Activated CD4-positive, alpha-beta T cell treated with anti-CD3 and anti-CD28 coated beads for 36 hours (primary cell): ENCODE results near the gene UQCR10. TPM values are rescaled to one million over a fixed set of nuclear protein-coding genes. Genes with fewer than 3 reads are reported as not detected.
"Not testable (repeated sequence)": the region's sequence is repeated elsewhere in the genome, so short reads cannot be mapped to it uniquely, and the experiment has no call there.

Source experiments
- ATAC-seq: fragments of 200-7000 bp; cut with Tn5 transposase; one replicate; pipeline ENCODE4 v1.10.0; 2021; ENCODE audit warnings: mild to moderate bottlenecking, moderate library complexity
- CTCF ChIA-PET: fragments of 350-600 bp; sonication (Branson Sonifier 250); formaldehyde crosslinking; loops from one replicate; lab custom pipeline; 2021; ENCODE audit warnings: antibody characterized with exemption; lab: Charles Lee
- POLR2A ChIA-PET: fragments of 350-600 bp; sonication (Branson Sonifier 250); formaldehyde crosslinking; loops from one replicate; lab custom pipeline; 2021; ENCODE audit warnings: antibody characterized with exemption, inconsistent platforms; lab: Charles Lee
- DNase-seq: peaks from one replicate; pipeline ENCODE4 v3.0.0-alpha.2; 2020
- H3K27ac Mint-ChIP-seq: one replicate; pipeline ENCODE4 v1.8.0; 2021; ENCODE audit warnings: mixed read lengths
- H3K27me3 Mint-ChIP-seq: one replicate; pipeline ENCODE4 v1.8.0; 2021; ENCODE audit warnings: mixed read lengths
- H3K36me3 Mint-ChIP-seq: one replicate; pipeline ENCODE4 v1.8.0; 2021; ENCODE audit warnings: low read depth, mixed read lengths
- H3K4me1 Mint-ChIP-seq: one replicate; pipeline ENCODE4 v1.8.0; 2021; ENCODE audit warnings: mixed read lengths
- H3K4me3 Mint-ChIP-seq: one replicate; pipeline ENCODE4 v1.8.0; 2021; ENCODE audit warnings: mild to moderate bottlenecking, moderate library complexity, mixed read lengths
- H3K9me3 Mint-ChIP-seq: one replicate; pipeline ENCODE4 v1.8.0; 2021; ENCODE audit warnings: low read depth, mixed read lengths
- intact Hi-C, 2 experiments: fragments of 100-400 bp; cut with DNase I in 1 of 2; cut with micrococcal nuclease in 1 of 2; formaldehyde crosslinking; loops; one replicate each; pipeline versions ENCODE4 v1.14.2 to v1.15.1; 2022 to 2024; cut with DNase I, micrococcal nuclease
- total RNA-seq, 2 experiments: library from RNA; stranded (reverse); gene quantifications; one replicate each; pipeline ENCODE4 v1.2.3, GENCODE V29; 2021

The UQCR10 gene
- total RNA-seq, 2 experiments from 2014 or later: 95.5 to 95.9 TPM

DNA sequence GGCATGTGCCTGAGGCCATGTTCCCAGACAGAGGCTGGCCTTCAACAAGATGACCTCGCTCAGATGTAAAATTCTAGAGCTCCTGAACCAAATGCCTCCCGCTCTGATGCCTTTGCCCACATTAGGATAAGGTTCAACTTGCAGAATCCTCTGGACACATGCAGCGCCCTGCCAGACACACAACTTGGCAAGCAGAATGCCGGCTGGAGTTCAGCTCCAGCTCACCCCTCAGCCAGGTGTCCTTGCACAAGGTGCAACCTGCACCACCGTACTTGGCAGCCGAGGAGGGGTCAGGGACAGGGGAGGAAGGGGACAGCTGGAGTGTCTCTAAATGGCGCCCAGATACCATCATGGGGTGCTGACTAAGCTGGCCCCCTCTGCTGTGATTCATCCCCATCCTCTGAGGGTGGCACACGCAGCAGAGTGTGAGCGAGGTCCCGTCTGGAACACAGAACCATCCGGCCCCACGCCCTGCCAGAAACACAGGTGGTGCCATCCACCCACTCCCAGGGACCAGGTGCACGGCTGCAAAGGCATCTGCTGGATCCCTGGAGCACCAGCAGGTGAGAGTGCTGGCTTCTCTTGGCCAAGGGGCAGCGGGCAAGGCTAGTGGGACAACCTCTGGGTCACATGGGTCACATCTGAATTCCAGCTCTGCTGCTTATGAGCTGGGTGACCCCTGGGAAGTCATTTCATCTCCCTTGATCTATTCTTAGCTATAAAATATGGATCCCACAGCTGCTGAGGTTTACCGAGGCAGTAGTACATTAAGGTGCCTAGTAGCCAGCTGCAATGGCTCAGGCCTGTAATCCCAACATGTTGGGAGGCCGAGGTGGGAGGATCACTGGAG is 13.1 kb upstream of the UQCR10 start:
- intact Hi-C loops: no loop called here
- Mint-ChIP-seq H3K36me3 (peaks cover 8% of the 10 kb centered on the region), H3K4me3 (no peak overlapping the region), H3K27me3 (no peaks in the 10 kb centered on the region), H3K4me1 (peaks cover 6% of the 10 kb centered on the region), H3K27ac (no peak overlapping the region), H3K9me3 (no peaks in the 10 kb centered on the region)
- ATAC-seq (no peak), DNase-seq (no peak)
- ChIA-PET POLR2A (no interaction called here), CTCF (interaction anchor here (0.6 kb wide), 1 partner anchor 26 kb away, joined by 3 read pairs; no protein-coding TSS in a partner anchor)

DNA sequence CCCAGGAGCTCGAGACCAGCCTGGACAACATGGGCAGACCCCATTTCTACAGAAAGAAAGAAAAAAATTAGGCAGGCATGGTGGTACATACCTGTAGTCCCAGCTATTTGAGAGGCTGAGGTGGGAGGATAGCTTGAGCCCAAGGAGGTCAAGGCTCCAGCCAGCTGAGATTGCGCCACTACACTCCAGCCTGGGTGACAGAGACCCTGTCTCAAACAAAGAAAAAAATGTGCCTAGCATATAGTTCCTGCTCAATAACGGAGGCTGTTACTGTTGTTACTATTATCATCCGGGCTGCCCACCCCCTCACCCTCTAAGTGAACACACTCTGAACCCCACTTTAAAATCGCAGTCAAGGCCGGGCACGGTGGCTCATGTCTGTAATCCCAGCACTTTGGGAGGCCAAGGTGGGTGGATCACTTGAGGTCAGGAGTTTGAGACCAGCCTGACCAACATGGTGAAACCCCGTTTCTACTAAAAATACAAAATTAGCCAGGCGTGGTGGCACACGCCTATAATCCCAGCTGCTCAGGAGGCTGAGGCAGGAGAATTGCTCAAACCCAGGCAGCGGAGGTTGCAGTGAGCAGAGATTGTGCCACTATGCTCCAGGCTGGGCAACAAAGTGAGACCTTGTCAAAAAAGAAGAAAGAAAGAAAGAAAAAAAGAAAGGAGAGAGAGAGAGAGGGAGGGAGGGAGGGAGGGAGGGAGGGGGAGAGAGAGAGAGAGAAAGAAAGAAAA is 12.3 kb upstream of the UQCR10 start:
- H3K4me3 Mint-ChIP-seq, H3K4me1 Mint-ChIP-seq, H3K27ac Mint-ChIP-seq, H3K9me3 Mint-ChIP-seq, ATAC-seq, intact Hi-C loops, POLR2A ChIA-PET, DNase-seq, H3K36me3 Mint-ChIP-seq, H3K27me3 Mint-ChIP-seq: not testable (repeated sequence)
- CTCF ChIA-PET: interaction anchor here (0.6 kb wide), 1 partner anchor 27 kb away, joined by 3 read pairs; no protein-coding TSS in a partner anchor

DNA sequence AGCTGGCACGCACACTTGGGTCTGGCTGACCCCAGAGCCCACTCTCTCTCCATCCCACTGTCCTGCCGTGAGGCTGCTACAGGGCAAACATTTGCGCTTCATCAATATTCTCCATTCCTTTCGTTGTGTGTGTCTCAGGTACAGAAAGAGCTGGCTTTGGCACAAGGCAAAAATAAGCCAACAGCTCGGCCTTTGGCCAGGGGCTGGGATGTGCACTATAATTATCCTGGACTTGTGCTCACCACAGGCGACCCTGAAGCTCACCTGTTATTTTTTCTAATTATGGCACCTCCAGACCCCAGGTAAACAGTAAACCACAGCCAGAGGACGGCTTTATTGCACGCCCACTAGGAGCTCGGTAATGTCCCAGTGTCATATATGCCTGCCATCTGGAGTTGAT is 11.3 kb upstream of the UQCR10 start:
- Mint-ChIP-seq H3K36me3 (peaks cover 3% of the 10 kb centered on the region), H3K27me3 (no peaks in the 10 kb centered on the region), H3K4me1 (peaks cover 3% of the 10 kb centered on the region), H3K4me3 (no peak overlapping the region), H3K27ac (no peak overlapping the region), H3K9me3 (no peaks in the 10 kb centered on the region)
- POLR2A ChIA-PET: interaction anchor here (0.6 kb wide), 1 partner anchor 17 kb away, joined by 5 read pairs; no protein-coding TSS in a partner anchor
- ATAC-seq (no peak), DNase-seq (no peak)
- CTCF ChIA-PET: interaction anchor here (0.6 to 0.8 kb wide), 2 partner anchors 284 to 532 kb away, joined by 3 to 4 read pairs; no protein-coding TSS in a partner anchor
- intact Hi-C loops: no loop called here

DNA sequence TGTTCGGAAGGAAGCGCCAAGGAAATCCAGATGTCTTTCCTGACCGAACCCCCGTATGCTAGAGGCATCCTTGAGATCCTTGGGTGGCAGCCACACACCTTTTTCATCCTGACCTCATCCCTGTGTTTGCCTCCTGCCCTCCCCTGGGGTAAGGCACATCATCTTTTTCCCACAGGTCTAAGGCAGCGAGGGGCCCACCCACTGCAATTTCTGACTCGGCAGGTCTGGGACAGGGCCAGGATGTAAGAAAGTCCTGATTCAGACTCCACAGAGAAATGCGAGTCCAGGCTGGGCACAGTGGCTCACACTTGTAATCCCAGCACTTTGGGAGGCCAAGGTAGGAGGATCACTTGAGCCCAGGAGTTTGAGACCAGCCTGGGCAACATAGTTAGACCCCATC is 10.8 kb upstream of the UQCR10 start:
- DNase-seq: no peak
- peaks cover 3% of the 10 kb centered on the region for H3K36me3 Mint-ChIP-seq
- intact Hi-C loops: no loop called here
- H3K9me3 Mint-ChIP-seq: no peaks in the 10 kb centered on the region
- H3K27ac Mint-ChIP-seq: no peak overlapping the region
- no peak overlapping the region for H3K4me3 Mint-ChIP-seq
- ChIA-PET CTCF (interaction anchor here (0.8 kb wide), 1 partner anchor 532 kb away, joined by 3 read pairs; no protein-coding TSS in a partner anchor), POLR2A (no interaction called here)
- H3K27me3 Mint-ChIP-seq: no peaks in the 10 kb centered on the region
- ATAC-seq: no peak
- H3K4me1 Mint-ChIP-seq: no peaks in the 10 kb centered on the region

DNA sequence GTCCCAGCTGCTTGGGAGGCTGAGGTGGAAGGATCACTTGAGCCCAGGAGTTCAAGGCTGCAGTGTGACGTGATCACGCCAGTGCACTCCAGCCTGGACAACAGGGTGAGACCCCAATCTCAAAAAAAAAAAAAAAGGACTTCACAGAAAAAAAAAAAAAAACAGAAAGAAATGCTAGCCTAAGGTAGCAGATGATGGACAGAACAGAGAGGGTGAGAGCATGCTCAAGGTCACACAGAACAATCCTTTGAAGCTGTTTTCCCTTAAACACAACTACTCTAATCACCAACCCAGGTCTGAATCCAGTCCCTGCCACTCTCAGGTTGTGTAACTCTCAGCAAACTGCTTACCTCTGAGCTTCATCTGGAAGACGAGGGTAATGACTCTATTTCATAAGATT is 10.1 kb upstream of the UQCR10 start:
- no peaks in the 10 kb centered on the region for H3K27me3 Mint-ChIP-seq
- intact Hi-C loops: no loop called here
- ChIA-PET POLR2A (interaction anchor here (0.6 kb wide), 2 partner anchors 76 to 970 kb away, joined by 3 to 7 read pairs; no protein-coding TSS in a partner anchor), CTCF (interaction anchor here (0.6 kb wide), 1 partner anchor 99 kb away, joined by 3 read pairs; no protein-coding TSS in a partner anchor)
- no peaks in the 10 kb centered on the region for H3K9me3 Mint-ChIP-seq
- no peak for DNase-seq
- no peak overlapping the region for H3K4me3 Mint-ChIP-seq
- no peak overlapping the region for H3K27ac Mint-ChIP-seq
- no peak for ATAC-seq
- H3K36me3 Mint-ChIP-seq: peaks cover 3% of the 10 kb centered on the region
- H3K4me1 Mint-ChIP-seq: no peaks in the 10 kb centered on the region

DNA sequence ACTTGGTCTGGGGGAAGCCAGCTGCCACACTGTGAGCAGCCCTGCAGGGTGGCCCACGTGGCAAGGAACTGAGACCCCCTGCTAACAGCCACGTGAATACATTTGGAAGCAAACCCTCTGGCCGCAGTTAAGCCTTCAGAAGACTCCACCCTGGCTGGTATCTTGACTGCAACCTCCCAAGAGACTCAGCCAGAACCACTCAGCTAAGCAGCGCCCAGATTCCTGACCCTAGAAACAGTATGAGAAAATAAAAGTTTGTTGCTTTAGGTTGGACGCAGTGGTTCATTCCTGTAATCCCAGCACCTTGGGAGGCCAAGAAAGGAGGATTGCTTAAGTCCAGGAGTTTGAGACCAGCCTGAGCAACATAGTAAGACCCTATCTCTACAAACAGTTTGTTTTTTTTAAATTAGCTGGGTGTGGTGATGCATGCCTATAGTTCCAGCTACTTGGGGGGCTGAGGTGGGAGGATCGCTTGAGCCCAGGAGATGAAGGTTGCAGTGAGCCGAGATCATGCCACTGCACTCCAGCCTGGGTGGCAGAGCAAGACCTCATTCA is 9.0 kb upstream of the UQCR10 start:
- intact Hi-C loops: no loop called here
- H3K27ac Mint-ChIP-seq: no peak overlapping the region
- H3K36me3 Mint-ChIP-seq: no peaks in the 10 kb centered on the region
- ATAC-seq (no peak), DNase-seq (no peak)
- ChIA-PET CTCF (no interaction called here), POLR2A (no interaction called here)
- no peak overlapping the region for H3K4me3 Mint-ChIP-seq
- H3K9me3 Mint-ChIP-seq: no peaks in the 10 kb centered on the region
- H3K4me1 Mint-ChIP-seq: no peaks in the 10 kb centered on the region
- H3K27me3 Mint-ChIP-seq: no peaks in the 10 kb centered on the region

DNA sequence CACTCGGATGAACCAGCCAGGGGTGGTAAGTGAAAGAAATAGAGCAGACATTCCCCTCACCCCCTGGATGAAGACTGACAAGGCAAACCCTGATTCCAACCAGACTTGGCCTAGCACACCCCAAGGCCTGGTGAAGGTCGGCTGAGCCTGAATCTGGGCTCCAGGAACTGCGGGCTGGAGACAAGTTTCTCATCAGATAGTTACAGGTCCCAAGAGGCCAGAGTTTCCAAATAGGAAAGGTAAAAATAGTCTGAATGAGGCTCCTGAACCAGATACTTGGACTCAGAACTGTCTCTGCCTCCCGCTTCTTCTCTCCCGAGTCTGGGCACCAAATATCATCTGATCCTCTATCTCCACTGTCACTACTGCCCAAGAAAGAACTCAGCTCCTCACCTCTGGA is 8.2 kb upstream of the UQCR10 start:
- Mint-ChIP-seq H3K27ac (peak overlapping the region; percentile 3), H3K27me3 (no peaks in the 10 kb centered on the region), H3K36me3 (no peaks in the 10 kb centered on the region), H3K4me3 (no peak overlapping the region), H3K9me3 (no peaks in the 10 kb centered on the region), H3K4me1 (peaks cover 1% of the 10 kb centered on the region)
- no peak for DNase-seq
- ChIA-PET POLR2A (no interaction called here), CTCF (interaction anchor here (1.7 kb wide), 1 partner anchor 11 kb away, joined by 7 read pairs; no protein-coding TSS in a partner anchor)
- intact Hi-C loops: no loop called here
- ATAC-seq: no peak

DNA sequence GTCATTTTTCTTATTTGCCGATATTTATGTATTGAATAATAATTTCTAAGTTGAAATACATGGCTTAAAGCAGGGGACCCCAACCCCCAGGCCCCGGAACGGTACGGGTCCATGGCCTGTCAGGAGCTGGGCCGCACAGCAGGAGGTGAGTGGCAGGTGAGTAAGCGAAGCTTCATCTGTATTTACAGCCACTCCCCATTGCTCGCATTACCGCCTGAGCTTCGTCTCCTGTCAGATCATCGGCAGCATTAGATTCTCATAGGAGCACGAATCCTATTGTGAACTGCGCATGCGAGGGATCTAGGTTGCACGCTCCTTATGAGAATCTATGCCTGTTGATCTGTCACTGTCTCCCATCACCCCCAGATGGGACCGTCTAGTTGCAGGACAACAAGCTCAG is 4.9 kb upstream of the UQCR10 start:
- POLR2A ChIA-PET: no interaction called here

DNA sequence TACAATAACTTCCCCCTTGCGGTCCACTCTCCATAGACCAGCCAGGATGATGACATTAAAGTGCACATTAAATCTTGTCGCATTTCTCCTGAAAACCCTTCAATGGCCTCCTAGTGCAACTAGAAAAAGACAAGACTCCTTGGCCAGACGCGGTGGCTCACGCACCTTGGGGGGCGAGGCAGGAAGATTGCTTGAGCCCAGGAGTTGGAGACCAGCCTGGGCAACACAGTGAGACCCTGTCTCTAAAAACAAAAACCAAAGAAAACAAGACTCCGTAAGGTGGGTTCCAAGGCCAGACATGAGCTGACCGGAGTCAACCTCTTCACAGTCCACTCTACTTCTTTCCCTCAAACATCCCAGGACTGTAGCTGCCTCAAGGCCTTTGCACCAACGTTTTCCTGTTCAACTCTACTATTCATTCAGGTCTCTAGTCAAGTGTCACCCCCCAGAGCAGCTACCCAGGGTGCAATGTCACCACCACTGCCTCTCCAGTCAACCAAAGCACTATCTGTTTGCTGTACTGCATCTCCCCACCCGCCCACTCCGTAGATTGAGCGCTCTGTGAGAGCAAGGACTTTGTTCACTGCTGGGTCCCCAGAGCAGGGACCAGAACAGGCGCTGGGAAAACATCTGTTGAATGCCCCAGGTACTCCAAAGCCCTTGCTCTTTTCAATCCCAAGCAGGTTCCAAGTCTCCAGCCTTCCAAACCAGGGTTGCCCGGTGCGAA is 1.1 kb upstream of the UQCR10 start:
- H3K9me3 Mint-ChIP-seq: no peaks in the 10 kb centered on the region
- H3K4me3 Mint-ChIP-seq: peak overlapping the region; percentile 99
- CTCF ChIA-PET: interaction anchor here (0.6 to 1.4 kb wide), 5 partner anchors 13 to 321 kb away, joined by 3 read pairs; no protein-coding TSS in a partner anchor
- no peaks in the 10 kb centered on the region for H3K27me3 Mint-ChIP-seq
- POLR2A ChIA-PET: interaction anchor here (0.5 to 1.1 kb wide), 3 partner anchors 213 to 461 kb away, joined by 4 to 12 read pairs (median 4); partner anchors contain the start of gene THOC5
- peak; percentile 64 for DNase-seq
- H3K27ac Mint-ChIP-seq: peak overlapping the region; percentile 98
- peaks cover 25% of the 10 kb centered on the region for H3K36me3 Mint-ChIP-seq
- H3K4me1 Mint-ChIP-seq: peaks cover 31% of the 10 kb centered on the region
- peak; percentile 31 for ATAC-seq
- intact Hi-C loops: loop anchor here (2.0 to 10.0 kb wide), 10 partner anchors 116 to 1203 kb away; partner anchors contain the start of genes CHEK2 (in 1 of the 2), HORMAD2 (in 1 of the 2), HSCB (in 1 of the 2) and MORC2 (in 1 of the 2)

More for the DNA sequence above, 4.9 kb upstream of the UQCR10 start:
- CTCF ChIA-PET: no interaction called here
- Mint-ChIP-seq H3K9me3 (no peaks in the 10 kb centered on the region), H3K4me1 (peaks cover 14% of the 10 kb centered on the region), H3K27me3 (no peaks in the 10 kb centered on the region), H3K27ac (no peak overlapping the region), H3K36me3 (peaks cover under 1% of the 10 kb centered on the region), H3K4me3 (no peak overlapping the region)
- DNase-seq (no peak), ATAC-seq (no peak)
- intact Hi-C loops: loop anchor here in 1 of 2 experiments (10.0 kb wide), 3 partner anchors 323 to 833 kb away; partner anchors contain the start of genes HORMAD2, OSM and PES1

DNA sequence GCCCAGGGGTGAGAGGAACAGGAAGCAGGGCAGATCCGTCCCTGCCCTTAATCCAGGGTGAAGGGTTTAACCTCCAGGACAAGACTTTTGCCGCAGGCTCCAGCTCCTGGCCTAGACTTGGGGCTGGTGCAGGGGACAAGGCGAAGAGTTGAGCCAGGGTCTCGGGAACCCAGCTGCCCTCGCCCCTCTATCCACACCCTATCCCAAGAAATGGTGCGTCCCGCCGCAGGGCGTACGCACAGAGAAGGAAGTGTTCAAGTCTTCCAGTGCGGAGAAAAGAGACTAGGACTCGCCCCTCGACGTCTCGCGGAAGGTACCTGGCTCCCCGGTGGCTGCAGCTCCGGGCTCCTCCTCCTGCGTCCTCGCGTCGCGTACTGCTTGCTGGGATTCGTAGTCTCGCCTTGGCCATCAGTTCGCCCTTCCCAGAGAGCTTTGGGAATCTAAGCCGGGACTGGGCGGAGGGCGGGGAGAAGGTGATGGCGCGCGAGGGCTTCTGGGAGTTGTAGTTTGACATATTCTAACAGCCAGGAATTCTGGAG is 468 bp upstream of the UQCR10 start, which contains the start of gene ZMAT5:
Gene ZMAT5 (minus strand): TSS at position 376 of the 539 bp plus-strand sequence. CDS start 18,463 bp downstream, outside the sequence.
- H3K27ac Mint-ChIP-seq: peak within 1 kb of the TSS; percentile 98

More for the DNA sequence above, 468 bp upstream of the UQCR10 start, which contains the start of gene ZMAT5:
- no peaks in the 10 kb centered on the region for H3K9me3 Mint-ChIP-seq
- CTCF ChIA-PET: interaction anchor here (0.6 to 1.4 kb wide), 5 partner anchors 12 to 321 kb away, joined by 3 read pairs; no protein-coding TSS in a partner anchor
- intact Hi-C loops: loop anchor here (1.0 to 10.0 kb wide), 21 partner anchors 72 to 1202 kb away; partner anchors contain the start of genes AP1B1 (in 2 of the 2), ASCC2 (in 2 of the 2), MTMR3 (in 2 of the 2) and CASTOR1 (in 1 of the 2)
- DNase-seq (peak; percentile 96), ATAC-seq (peak; percentile 97)
- POLR2A ChIA-PET: interaction anchor here (0.5 to 1.1 kb wide), 3 partner anchors 214 to 462 kb away, joined by 4 to 12 read pairs (median 4); partner anchors contain the start of gene THOC5
- H3K4me3 Mint-ChIP-seq: peak within 1 kb of the TSS; percentile 99
- H3K27me3 Mint-ChIP-seq: no peaks in the 10 kb centered on the region
- H3K36me3 Mint-ChIP-seq: peaks cover 25% of the 10 kb centered on the region
- peaks cover 31% of the 10 kb centered on the region for H3K4me1 Mint-ChIP-seq
